Muscle layer of duodenum (tissue), 2 donors: ENCODE measurements around the gene SEMA3B.

Source experiments
- H3K27ac ChIP-seq: one replicate; pipeline ENCODE4 v1.7.0; 2013; ENCODE audit warnings: mild to moderate bottlenecking, low read length
- H3K27me3 ChIP-seq: one replicate; pipeline ENCODE4 v1.7.0; 2013; ENCODE audit warnings: low read depth, mild to moderate bottlenecking, control low read depth, low read length
- H3K36me3 ChIP-seq, 2 donors: one replicate each; pipeline ENCODE4 v1.7.0; 2013; ENCODE audit warnings: low read length in 2 of 2, control low read depth in 1 of 2, mild to moderate bottlenecking in 1 of 2; ENCODE audit not compliant: insufficient read depth in 2 of 2, control insufficient read depth in 1 of 2
- H3K4me1 ChIP-seq, 2 donors: one replicate each; pipeline ENCODE4 v1.7.0; 2013; ENCODE audit warnings: low read length in 2 of 2, mild to moderate bottlenecking in 2 of 2, control low read depth in 1 of 2, moderate library complexity in 1 of 2; ENCODE audit not compliant: insufficient read depth in 2 of 2, control insufficient read depth in 1 of 2
- H3K4me3 ChIP-seq, 2 donors: one replicate each; pipeline ENCODE4 v1.7.0; 2013; ENCODE audit warnings: low read length in 2 of 2, low read depth in 1 of 2, mild to moderate bottlenecking in 1 of 2
- H3K9me3 ChIP-seq, 2 donors: one replicate each; pipeline ENCODE4 v1.7.0; 2013; ENCODE audit warnings: low read length in 2 of 2, control low read depth in 1 of 2, mild to moderate bottlenecking in 1 of 2; ENCODE audit not compliant: control insufficient read depth in 1 of 2
- donor health status: healthy.

Gene SEMA3B

GRCh38 chr3:50323092-50323600 lies 54.2 kb downstream of the SEMA3B start:
- H3K27me3 ChIP-seq: no peaks in the 10 kb centered on the region
- peaks cover 26 to 68% of the 10 kb centered on the region in 2 donors for H3K4me1 ChIP-seq
- peaks cover 13 to 28% of the 10 kb centered on the region in 2 donors for H3K36me3 ChIP-seq
- H3K27ac ChIP-seq: peak overlapping the region; percentile 91
- no peaks in the 10 kb centered on the region for H3K9me3 ChIP-seq
- H3K4me3 ChIP-seq: no peak overlapping the region

GRCh38 chr3:50323614-50324199 lies 54.8 kb downstream of the SEMA3B start:
- H3K4me1 ChIP-seq: peaks cover 27 to 66% of the 10 kb centered on the region in 2 donors
- peaks cover 9 to 22% of the 10 kb centered on the region in 2 donors for H3K36me3 ChIP-seq
- no peaks in the 10 kb centered on the region for H3K9me3 ChIP-seq
- no peaks in the 10 kb centered on the region for H3K27me3 ChIP-seq
- H3K4me3 ChIP-seq: no peak overlapping the region
- peak overlapping the region; percentile 91 for H3K27ac ChIP-seq

GRCh38 chr3:50324351-50325112 lies 55.6 kb downstream of the SEMA3B start:
- peaks cover 22 to 59% of the 10 kb centered on the region in 2 donors for H3K4me1 ChIP-seq
- H3K4me3 ChIP-seq: no peak overlapping the region
- no peaks in the 10 kb centered on the region for H3K9me3 ChIP-seq
- no peaks in the 10 kb centered on the region for H3K27me3 ChIP-seq
- peaks cover 5 to 17% of the 10 kb centered on the region in 2 donors for H3K36me3 ChIP-seq
- peak overlapping the region; percentile 46 for H3K27ac ChIP-seq

- Histone ChIP-seq H3K27ac (peak overlapping the region; percentile 8), H3K4me1 (peaks cover 20 to 54% of the 10 kb centered on the region in 2 donors)
Measured at GRCh38 chr3:50325113-50325480, 56.1 kb downstream of the SEMA3B start.

GRCh38 chr3:50325497-50326181 lies 56.7 kb downstream of the SEMA3B start:
- H3K27ac ChIP-seq: no peak overlapping the region
- no peaks in the 10 kb centered on the region for H3K9me3 ChIP-seq
- peaks cover 13 to 26% of the 10 kb centered on the region in 2 donors for H3K36me3 ChIP-seq
- no peak overlapping the region for H3K4me3 ChIP-seq
- H3K4me1 ChIP-seq: peaks cover 15 to 49% of the 10 kb centered on the region in 2 donors
- H3K27me3 ChIP-seq: no peaks in the 10 kb centered on the region

More at GRCh38 chr3:50325113-50325480, 56.1 kb downstream of the SEMA3B start:
- H3K4me3 ChIP-seq: no peak overlapping the region
- H3K27me3 ChIP-seq: no peaks in the 10 kb centered on the region
- H3K9me3 ChIP-seq: no peaks in the 10 kb centered on the region
- peaks cover 7 to 21% of the 10 kb centered on the region in 2 donors for H3K36me3 ChIP-seq

GRCh38 chr3:50326182-50326541 lies 57.2 kb downstream of the SEMA3B start:
- H3K4me1 ChIP-seq: peaks cover 15 to 49% of the 10 kb centered on the region in 2 donors
- H3K9me3 ChIP-seq: no peaks in the 10 kb centered on the region
- H3K27ac ChIP-seq: no peak overlapping the region
- H3K36me3 ChIP-seq: peaks cover 18 to 32% of the 10 kb centered on the region in 2 donors
- no peaks in the 10 kb centered on the region for H3K27me3 ChIP-seq
- no peak overlapping the region for H3K4me3 ChIP-seq

- Histone ChIP-seq H3K9me3 (no peaks in the 10 kb centered on the region), H3K27ac (peak overlapping the region; percentile 80), H3K4me1 (peaks cover 15 to 44% of the 10 kb centered on the region in 2 donors), H3K36me3 (peaks cover 20 to 41% of the 10 kb centered on the region in 2 donors), H3K27me3 (no peaks in the 10 kb centered on the region), H3K4me3 (peak overlapping the region; percentile 81 to 98)
Measured at GRCh38 chr3:50327129-50327528, 58.2 kb downstream of the SEMA3B start.
